ENCODE results near the gene STAG2. TPM values are rescaled to one million over a fixed set of nuclear protein-coding genes. Genes with fewer than 3 reads are reported as not detected.

The STAG2 gene
- total RNA-seq, 1 donor from 2014 or later: 79.5 TPM

Other genes starting within 250 kb of the STAG2 start
- 38.8 and 39.3 TPM in 2 replicates for gene THOC2, start 228.7 kb upstream of the STAG2 start, total RNA-seq
- 36.0 and 37.2 TPM in 2 replicates for gene XIAP, start 101.7 kb upstream of the STAG2 start, total RNA-seq

Measured in dermis microvascular lymphatic vessel endothelial cell (primary cell).